Activated CD8-positive, alpha-beta T cell treated with anti-CD3 and anti-CD28 coated beads, Interleukin-2, amount 10 ng/mL, durations not matched to agents 7 days and 5 days (primary cell): ENCODE results near the gene FMN1. TPM values are rescaled to one million over a fixed set of nuclear protein-coding genes. Genes with fewer than 3 reads are reported as not detected.

Source experiments
- ATAC-seq: fragments of 150-1000 bp; cut with Tn5 transposase; one replicate; pipeline ENCODE4 v1.10.0; 2021; ENCODE audit warnings: moderate library complexity
- CTCF ChIA-PET: fragments of 350-600 bp; sonication (Branson Sonifier 250); formaldehyde crosslinking; loops from one replicate; lab custom pipeline; 2021; ENCODE audit warnings: antibody characterized with exemption; lab: Charles Lee
- POLR2A ChIA-PET: fragments of 350-600 bp; sonication (Branson Sonifier 250); formaldehyde crosslinking; loops from one replicate; lab custom pipeline; 2021; ENCODE audit warnings: antibody characterized with exemption; lab: Charles Lee
- DNase-seq: peaks from one replicate; pipeline ENCODE4 v3.0.0-alpha.2; 2020
- H3K27ac Mint-ChIP-seq: one replicate; pipeline ENCODE4 v1.8.0; 2021; ENCODE audit warnings: mild to moderate bottlenecking, mixed read lengths
- H3K27me3 Mint-ChIP-seq: one replicate; pipeline ENCODE4 v1.8.0; 2021; ENCODE audit warnings: low read depth, mixed read lengths
- H3K36me3 Mint-ChIP-seq: one replicate; pipeline ENCODE4 v1.8.0; 2021; ENCODE audit warnings: low read depth, mixed read lengths
- H3K4me1 Mint-ChIP-seq: one replicate; pipeline ENCODE4 v1.8.0; 2021; ENCODE audit warnings: low read depth, mixed read lengths
- H3K4me3 Mint-ChIP-seq: one replicate; pipeline ENCODE4 v1.8.0; 2021; ENCODE audit warnings: mild to moderate bottlenecking, mixed read lengths
- H3K9me3 Mint-ChIP-seq: one replicate; pipeline ENCODE4 v1.8.0; 2022; ENCODE audit warnings: mixed read lengths; ENCODE audit not compliant: insufficient read depth
- total RNA-seq, 2 experiments: library from RNA; stranded (reverse); gene quantifications; one replicate each; pipeline ENCODE4 v1.2.3, GENCODE V29; 2021

FMN1 gene
- total RNA-seq, 2 experiments from 2014 or later, result 0.05 TPM; not detected in 1

GRCh38 chr15:32864841-32865240 is 329.7 kb downstream of the FMN1 start:
- DNase-seq, result no peak
- no peak overlapping the region for H3K4me3 Mint-ChIP-seq
- ChIA-PET CTCF (no interaction called here), POLR2A (no interaction called here)
- no peaks in the 10 kb centered on the region for H3K36me3 Mint-ChIP-seq
- H3K27me3 Mint-ChIP-seq, result peaks cover 6% of the 10 kb centered on the region
- no peaks in the 10 kb centered on the region for H3K9me3 Mint-ChIP-seq
- H3K27ac Mint-ChIP-seq, result no peak overlapping the region
- H3K4me1 Mint-ChIP-seq, result peaks cover 4% of the 10 kb centered on the region
- no peak for ATAC-seq

GRCh38 chr15:32864051-32864450 is 330.5 kb downstream of the FMN1 start:
- Mint-ChIP-seq H3K36me3 (no peaks in the 10 kb centered on the region), H3K27me3 (peaks cover 9% of the 10 kb centered on the region), H3K4me3 (no peak overlapping the region), H3K9me3 (no peaks in the 10 kb centered on the region), H3K4me1 (peaks cover 4% of the 10 kb centered on the region), H3K27ac (no peak overlapping the region)
- ChIA-PET POLR2A (no interaction called here), CTCF (no interaction called here)
- ATAC-seq (no peak), DNase-seq (no peak)

GRCh38 chr15:32861761-32862160 is 332.8 kb downstream of the FMN1 start:
- no peak for DNase-seq
- peaks cover 14% of the 10 kb centered on the region for H3K27me3 Mint-ChIP-seq
- ATAC-seq, result no peak
- H3K27ac Mint-ChIP-seq, result no peak overlapping the region
- CTCF ChIA-PET, result no interaction called here
- POLR2A ChIA-PET, result no interaction called here
- H3K9me3 Mint-ChIP-seq, result no peaks in the 10 kb centered on the region
- no peak overlapping the region for H3K4me3 Mint-ChIP-seq
- peaks cover 4% of the 10 kb centered on the region for H3K4me1 Mint-ChIP-seq
- H3K36me3 Mint-ChIP-seq, result no peaks in the 10 kb centered on the region

- Mint-ChIP-seq H3K4me3 (no peak overlapping the region), H3K27ac (no peak overlapping the region), H3K4me1 (peaks cover 4% of the 10 kb centered on the region), H3K27me3 (peaks cover 11% of the 10 kb centered on the region), H3K36me3 (no peaks in the 10 kb centered on the region), H3K9me3 (no peaks in the 10 kb centered on the region)
- DNase-seq (no peak), ATAC-seq (no peak)
- CTCF ChIA-PET, result no interaction called here
- POLR2A ChIA-PET, result no interaction called here
Observed at GRCh38 chr15:32861174-32861573, 333.3 kb downstream of the FMN1 start.

- no peak overlapping the region for H3K27ac Mint-ChIP-seq
- DNase-seq (no peak), ATAC-seq (no peak)
- H3K27me3 Mint-ChIP-seq, result peaks cover 11% of the 10 kb centered on the region
- no peak overlapping the region for H3K4me3 Mint-ChIP-seq
- CTCF ChIA-PET, result no interaction called here
- peaks cover 4% of the 10 kb centered on the region for H3K4me1 Mint-ChIP-seq
- no peaks in the 10 kb centered on the region for H3K9me3 Mint-ChIP-seq
- no peaks in the 10 kb centered on the region for H3K36me3 Mint-ChIP-seq
- POLR2A ChIA-PET, result no interaction called here
Observed at GRCh38 chr15:32859996-32860395, 334.5 kb downstream of the FMN1 start.

GRCh38 chr15:32859251-32859650 is 335.3 kb downstream of the FMN1 start:
- ATAC-seq, result no peak
- no peak for DNase-seq
- H3K36me3 Mint-ChIP-seq, result no peaks in the 10 kb centered on the region
- peaks cover 4% of the 10 kb centered on the region for H3K4me1 Mint-ChIP-seq
- ChIA-PET POLR2A (no interaction called here), CTCF (no interaction called here)
- no peak overlapping the region for H3K4me3 Mint-ChIP-seq
- H3K27ac Mint-ChIP-seq, result no peak overlapping the region
- H3K9me3 Mint-ChIP-seq, result no peaks in the 10 kb centered on the region
- peaks cover 10% of the 10 kb centered on the region for H3K27me3 Mint-ChIP-seq

- no peak for DNase-seq
- Mint-ChIP-seq H3K9me3 (no peaks in the 10 kb centered on the region), H3K36me3 (no peaks in the 10 kb centered on the region), H3K27ac (no peak overlapping the region), H3K4me3 (no peak overlapping the region), H3K4me1 (no peaks in the 10 kb centered on the region), H3K27me3 (peaks cover 10% of the 10 kb centered on the region)
- no peak for ATAC-seq
- POLR2A ChIA-PET, result no interaction called here
- CTCF ChIA-PET, result no interaction called here
Observed at GRCh38 chr15:32857732-32858131, 336.8 kb downstream of the FMN1 start.

GRCh38 chr15:32856753-32857152 is 337.8 kb downstream of the FMN1 start:
- Mint-ChIP-seq H3K9me3 (no peaks in the 10 kb centered on the region), H3K4me3 (no peak overlapping the region), H3K36me3 (no peaks in the 10 kb centered on the region), H3K27me3 (peaks cover 10% of the 10 kb centered on the region), H3K27ac (no peak overlapping the region), H3K4me1 (no peaks in the 10 kb centered on the region)
- ChIA-PET POLR2A (no interaction called here), CTCF (no interaction called here)
- DNase-seq (no peak), ATAC-seq (no peak)

- no peak overlapping the region for H3K4me3 Mint-ChIP-seq
- H3K27ac Mint-ChIP-seq, result no peak overlapping the region
- no peaks in the 10 kb centered on the region for H3K4me1 Mint-ChIP-seq
- ChIA-PET CTCF (no interaction called here), POLR2A (no interaction called here)
- H3K36me3 Mint-ChIP-seq, result no peaks in the 10 kb centered on the region
- H3K27me3 Mint-ChIP-seq, result peaks cover 10% of the 10 kb centered on the region
- no peaks in the 10 kb centered on the region for H3K9me3 Mint-ChIP-seq
- ATAC-seq, result no peak
- no peak for DNase-seq
Observed at GRCh38 chr15:32855942-32856341, 338.6 kb downstream of the FMN1 start.

- Mint-ChIP-seq H3K36me3 (no peaks in the 10 kb centered on the region), H3K27me3 (peaks cover 2% of the 10 kb centered on the region), H3K4me3 (no peak overlapping the region), H3K4me1 (no peaks in the 10 kb centered on the region), H3K27ac (no peak overlapping the region), H3K9me3 (no peaks in the 10 kb centered on the region)
- ChIA-PET CTCF (interaction anchor here (0.7 to 1.5 kb wide), 2 partner anchors 10 to 15 kb away, joined by 3 to 6 read pairs; no protein-coding TSS in a partner anchor), POLR2A (no interaction called here)
- DNase-seq, result no peak
- no peak for ATAC-seq
Observed at GRCh38 chr15:32853592-32853991, 340.9 kb downstream of the FMN1 start.

- no peaks in the 10 kb centered on the region for H3K36me3 Mint-ChIP-seq
- CTCF ChIA-PET, result no interaction called here
Observed at GRCh38 chr15:32852771-32853170, 341.7 kb downstream of the FMN1 start.

GRCh38 chr15:32852017-32852416 is 342.5 kb downstream of the FMN1 start:
- Mint-ChIP-seq H3K9me3 (no peaks in the 10 kb centered on the region), H3K4me1 (no peaks in the 10 kb centered on the region), H3K27me3 (no peaks in the 10 kb centered on the region), H3K27ac (no peak overlapping the region), H3K36me3 (no peaks in the 10 kb centered on the region), H3K4me3 (no peak overlapping the region)
- POLR2A ChIA-PET, result no interaction called here
- DNase-seq (no peak), ATAC-seq (no peak)
- CTCF ChIA-PET, result no interaction called here

More at GRCh38 chr15:32852771-32853170, 341.7 kb downstream of the FMN1 start:
- no peak overlapping the region for H3K27ac Mint-ChIP-seq
- DNase-seq, result no peak
- H3K4me3 Mint-ChIP-seq, result no peak overlapping the region
- H3K9me3 Mint-ChIP-seq, result no peaks in the 10 kb centered on the region
- no peaks in the 10 kb centered on the region for H3K4me1 Mint-ChIP-seq
- POLR2A ChIA-PET, result no interaction called here
- H3K27me3 Mint-ChIP-seq, result no peaks in the 10 kb centered on the region
- no peak for ATAC-seq

GRCh38 chr15:32851572-32851971 is 342.9 kb downstream of the FMN1 start:
- ChIA-PET POLR2A (no interaction called here), CTCF (no interaction called here)
- H3K27me3 Mint-ChIP-seq, result no peaks in the 10 kb centered on the region
- H3K4me1 Mint-ChIP-seq, result no peaks in the 10 kb centered on the region
- H3K9me3 Mint-ChIP-seq, result no peaks in the 10 kb centered on the region
- no peak overlapping the region for H3K4me3 Mint-ChIP-seq
- ATAC-seq, result no peak
- DNase-seq, result no peak
- no peaks in the 10 kb centered on the region for H3K36me3 Mint-ChIP-seq
- H3K27ac Mint-ChIP-seq, result no peak overlapping the region
